Cardiac ventricle fibroblast (primary cell): ENCODE measurements around the gene TFAP2C. TPM values are rescaled to one million over a fixed set of nuclear protein-coding genes. Genes with fewer than 3 reads are reported as not detected.

ENCODE experiments used
- total RNA-seq: library from RNA; depleted of rRNA; stranded (reverse); fragments of >200 nt; gene quantifications from 2 replicates; pipeline ENCODE4 v1.2.3, GENCODE V29; 2015

The TFAP2C gene
- not detected in 2 replicates for total RNA-seq

DNA sequence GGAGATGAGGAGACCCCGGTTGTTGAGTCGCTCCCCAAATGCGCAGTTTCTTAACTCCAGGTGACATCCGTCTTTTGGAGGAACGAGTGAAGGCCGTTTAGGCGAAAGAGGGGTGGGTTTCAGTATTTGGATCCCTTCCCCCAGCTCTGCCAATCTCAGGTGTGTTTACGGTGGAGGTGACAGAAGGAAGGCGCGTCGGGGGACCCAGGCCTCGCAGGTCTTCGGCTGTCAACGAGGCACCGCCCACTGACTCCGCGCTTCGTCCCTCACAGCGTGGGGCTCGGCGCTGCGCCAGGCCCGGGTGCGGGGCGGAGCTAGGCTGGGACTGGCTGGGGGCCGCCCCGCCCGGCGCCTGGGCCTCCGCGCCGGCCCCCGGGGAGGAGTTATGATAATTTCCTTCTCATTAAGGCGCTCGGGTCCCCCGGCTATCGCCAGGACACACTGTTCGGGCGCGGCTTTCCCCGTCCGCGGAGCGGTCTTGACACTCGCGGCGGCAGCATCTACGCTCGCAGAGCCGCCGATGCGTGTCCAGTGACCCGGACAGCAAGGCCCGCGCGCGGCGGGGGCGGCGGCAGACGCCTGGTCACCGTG, at the start of gene TFAP2C:
Gene TFAP2C, plus strand, starts transcription at position 434 of the 591 bp plus-strand sequence. CDS start 239 bp downstream, outside the sequence.

Other genes with a start within 250 kb of the TFAP2C start
- 3.9 and 4.9 TPM in 2 replicates for gene AURKA, start 237.1 kb upstream of the TFAP2C start, total RNA-seq
- 24.8 and 26.4 TPM in 2 replicates for gene CSTF1, start 236.7 kb upstream of the TFAP2C start, total RNA-seq
- 2.8 and 4.0 TPM in 2 replicates for gene CASS4, start 217.0 kb upstream of the TFAP2C start, total RNA-seq
- gene RTF2, start 160.7 kb upstream of the TFAP2C start, total RNA-seq: 46.0 and 49.7 TPM in 2 replicates
- not detected in 2 replicates for gene FAM209A, start 104.6 kb upstream of the TFAP2C start, total RNA-seq
- not detected in 2 replicates for gene FAM209B, start 96.1 kb upstream of the TFAP2C start, total RNA-seq